KMS-11 (cell line): ENCODE data around the gene GCFC2.
"Not testable (repeated sequence)": the region's sequence is repeated elsewhere in the genome, so short reads cannot be mapped to it uniquely, and the experiment has no call there.

Experiments
- H2AFZ ChIP-seq: fragments of 200-600 bp; sonication (generic); 2 replicates; pipeline ENCODE4 v1.6.1; 2016; ENCODE audit warnings: antibody characterized with exemption, mixed run types, low read depth
- H3K27ac ChIP-seq: fragments of 200-600 bp; sonication (generic); 2 replicates; pipeline ENCODE4 v1.6.1; 2016; ENCODE audit warnings: mild to moderate bottlenecking, mixed run types
- H3K27me3 ChIP-seq: fragments of 200-600 bp; sonication (generic); 2 replicates; pipeline ENCODE4 v1.6.1; 2017; ENCODE audit warnings: mild to moderate bottlenecking, low read depth, mixed run types, moderate library complexity; ENCODE audit not compliant: insufficient read depth
- H3K36me3 ChIP-seq: fragments of 200-600 bp; sonication (generic); 2 replicates; pipeline ENCODE4 v1.6.1; 2017; ENCODE audit warnings: mild to moderate bottlenecking, mixed run types; ENCODE audit not compliant: insufficient read depth
- H3K4me1 ChIP-seq: fragments of 200-600 bp; sonication (generic); 2 replicates; pipeline ENCODE4 v1.6.1; 2016; ENCODE audit warnings: mild to moderate bottlenecking, low read depth, mixed run types; ENCODE audit not compliant: poor library complexity, severe bottlenecking
- H3K4me2 ChIP-seq: fragments of 200-600 bp; sonication (generic); 2 replicates; pipeline ENCODE4 v1.7.0; 2016; ENCODE audit warnings: mild to moderate bottlenecking, mixed run types
- H3K4me3 ChIP-seq: fragments of 200-600 bp; sonication (generic); IDR thresholded peaks from 2 replicates; pipeline ENCODE4 v1.6.1; 2017; ENCODE audit warnings: low read depth, low read length, mixed read lengths; ENCODE audit not compliant: insufficient read depth
- H3K79me2 ChIP-seq: fragments of 200-600 bp; sonication (generic); 2 replicates; pipeline ENCODE4 v1.6.1; 2016; ENCODE audit warnings: low read depth, mixed run types; ENCODE audit not compliant: insufficient read depth
- H3K9ac ChIP-seq: fragments of 200-600 bp; sonication (generic); 2 replicates; pipeline ENCODE4 v1.6.1; 2016; ENCODE audit warnings: mild to moderate bottlenecking, mixed run types
- H4K20me1 ChIP-seq: fragments of 200-600 bp; sonication (generic); 2 replicates; pipeline ENCODE4 v1.6.1; 2016; ENCODE audit warnings: mild to moderate bottlenecking, mixed run types; ENCODE audit not compliant: insufficient read depth
- CTCF ChIP-seq: fragments of 200-600 bp; sonication (generic); conservative IDR thresholded peaks from 2 replicates; pipeline ENCODE4 v1.6.1; 2017; ENCODE audit warnings: low read depth, mild to moderate bottlenecking, antibody characterized with exemption, low read length, moderate library complexity, mixed read lengths

The GCFC2 gene

GRCh38 chr2:75703589-75704287, 7.0 kb downstream of the GCFC2 start:
- Histone ChIP-seq H3K4me2 (no peak overlapping the region), H4K20me1 (no peaks in the 10 kb centered on the region), H3K27me3 (no peaks in the 10 kb centered on the region), H3K27ac (no peak overlapping the region), H3K4me1 (peaks cover 33% of the 10 kb centered on the region), H3K79me2 (peaks cover 24% of the 10 kb centered on the region; the same call in 1 of the 2 replicates), H3K9ac (no peak overlapping the region), H3K4me3 (no peak overlapping the region), H3K36me3 (no peaks in the 10 kb centered on the region; the same call in 1 of the 2 replicates), H2AFZ (no peak overlapping the region)
- TF ChIP-seq CTCF: no peak

DNA sequence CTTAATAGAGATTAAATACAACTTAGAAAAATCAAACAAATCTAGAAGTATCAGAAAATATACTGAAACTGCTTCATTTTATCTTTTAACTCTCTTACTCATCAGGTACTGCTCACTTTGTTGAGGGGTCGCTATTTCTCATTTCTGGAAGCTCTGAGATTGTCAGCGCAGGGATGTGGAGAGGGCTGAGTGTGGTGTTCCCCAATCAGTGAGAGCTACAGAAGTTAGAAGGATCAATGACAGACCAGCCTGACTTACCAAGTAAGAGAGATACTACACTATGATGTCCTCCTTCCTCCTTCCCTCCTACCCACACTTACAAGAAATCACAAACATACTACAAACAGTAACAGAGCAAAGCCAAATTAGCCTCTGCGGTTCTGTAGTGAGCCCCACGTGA, 8.1 kb downstream of the GCFC2 start:
- no peak overlapping the region for H3K4me3 ChIP-seq
- H3K27ac ChIP-seq: no peak overlapping the region
- no peak overlapping the region for H3K9ac ChIP-seq
- H3K27me3 ChIP-seq: no peaks in the 10 kb centered on the region
- H3K79me2 ChIP-seq: peaks cover 12% of the 10 kb centered on the region; the same call in 1 of the 2 replicates
- H3K4me1 ChIP-seq: peaks cover 21% of the 10 kb centered on the region
- no peaks in the 10 kb centered on the region for H4K20me1 ChIP-seq
- no peaks in the 10 kb centered on the region; the same call in 1 of the 2 replicates for H3K36me3 ChIP-seq
- no peak overlapping the region for H2AFZ ChIP-seq
- TF ChIP-seq CTCF: no peak
- H3K4me2 ChIP-seq: no peak overlapping the region

GRCh38 chr2:75698918-75699317, 11.8 kb downstream of the GCFC2 start:
- H3K79me2 ChIP-seq: no peaks in the 10 kb centered on the region
- H3K27ac ChIP-seq: no peak overlapping the region
- H4K20me1 ChIP-seq: no peaks in the 10 kb centered on the region
- no peak overlapping the region for H2AFZ ChIP-seq
- TF ChIP-seq CTCF: no peak
- no peaks in the 10 kb centered on the region for H3K4me1 ChIP-seq
- no peak overlapping the region for H3K9ac ChIP-seq
- H3K4me2 ChIP-seq: no peak overlapping the region
- H3K27me3 ChIP-seq: no peaks in the 10 kb centered on the region
- no peak overlapping the region for H3K4me3 ChIP-seq
- H3K36me3 ChIP-seq: no peaks in the 10 kb centered on the region; the same call in 1 of the 2 replicates

GRCh38 chr2:75688196-75688595, 22.5 kb downstream of the GCFC2 start:
- Histone ChIP-seq H3K4me1 (peaks cover 9% of the 10 kb centered on the region), H3K27ac (no peak overlapping the region), H3K4me2 (no peak overlapping the region), H4K20me1 (no peaks in the 10 kb centered on the region), H3K4me3 (no peak overlapping the region), H3K9ac (no peak overlapping the region), H3K36me3 (no peaks in the 10 kb centered on the region; the same call in 1 of the 2 replicates), H3K79me2 (no peaks in the 10 kb centered on the region), H3K27me3 (no peaks in the 10 kb centered on the region), H2AFZ (no peak overlapping the region)
- TF ChIP-seq CTCF: no peak

GRCh38 chr2:75683430-75683829, 27.3 kb downstream of the GCFC2 start:
- H3K36me3 ChIP-seq, H3K4me2 ChIP-seq, H2AFZ ChIP-seq, H3K9ac ChIP-seq, H3K27me3 ChIP-seq, H3K79me2 ChIP-seq, H3K27ac ChIP-seq, H4K20me1 ChIP-seq, H3K4me3 ChIP-seq: not testable (repeated sequence)
- peaks cover 20% of the 10 kb centered on the region for H3K4me1 ChIP-seq
